GM20000 (cell line): ENCODE results near the gene CA7.

Experiments
- DNase-seq: peaks from one replicate; pipeline ENCODE4 v3.0.0; 2012; ENCODE audit warnings: low spot score
- TF ChIP-seq, protein P1 (sequence below): IDR thresholded peaks from 2 replicates; pipeline ENCODE4 v1.5.1; 2012; ENCODE audit warnings: mild to moderate bottlenecking, control low read depth; ENCODE audit errors: extremely low read depth, missing control alignments

The CA7 gene

DNA sequence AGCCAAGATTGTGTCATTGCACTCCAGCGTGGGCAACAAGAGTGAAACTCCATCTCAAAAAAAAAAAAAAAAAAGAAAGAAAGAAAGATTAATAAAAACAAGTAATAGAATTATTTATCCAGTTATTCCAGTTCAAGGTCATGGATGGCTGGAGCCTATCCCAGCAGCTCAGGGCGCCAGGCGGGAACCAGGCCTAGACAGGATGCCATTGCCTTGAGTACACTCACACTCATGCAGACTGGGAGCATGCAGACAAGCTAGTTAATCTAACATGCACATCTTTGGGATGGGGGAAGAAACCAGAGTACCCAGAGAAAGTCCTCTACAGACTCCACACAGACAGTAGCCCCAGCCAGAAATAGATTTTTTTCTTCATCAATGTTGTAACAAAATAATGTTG is 54.0 kb downstream of the CA7 start:
- no peak for DNase-seq
- TF ChIP-seq, protein P1, sequence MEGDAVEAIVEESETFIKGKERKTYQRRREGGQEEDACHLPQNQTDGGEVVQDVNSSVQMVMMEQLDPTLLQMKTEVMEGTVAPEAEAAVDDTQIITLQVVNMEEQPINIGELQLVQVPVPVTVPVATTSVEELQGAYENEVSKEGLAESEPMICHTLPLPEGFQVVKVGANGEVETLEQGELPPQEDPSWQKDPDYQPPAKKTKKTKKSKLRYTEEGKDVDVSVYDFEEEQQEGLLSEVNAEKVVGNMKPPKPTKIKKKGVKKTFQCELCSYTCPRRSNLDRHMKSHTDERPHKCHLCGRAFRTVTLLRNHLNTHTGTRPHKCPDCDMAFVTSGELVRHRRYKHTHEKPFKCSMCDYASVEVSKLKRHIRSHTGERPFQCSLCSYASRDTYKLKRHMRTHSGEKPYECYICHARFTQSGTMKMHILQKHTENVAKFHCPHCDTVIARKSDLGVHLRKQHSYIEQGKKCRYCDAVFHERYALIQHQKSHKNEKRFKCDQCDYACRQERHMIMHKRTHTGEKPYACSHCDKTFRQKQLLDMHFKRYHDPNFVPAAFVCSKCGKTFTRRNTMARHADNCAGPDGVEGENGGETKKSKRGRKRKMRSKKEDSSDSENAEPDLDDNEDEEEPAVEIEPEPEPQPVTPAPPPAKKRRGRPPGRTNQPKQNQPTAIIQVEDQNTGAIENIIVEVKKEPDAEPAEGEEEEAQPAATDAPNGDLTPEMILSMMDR: no peak

DNA sequence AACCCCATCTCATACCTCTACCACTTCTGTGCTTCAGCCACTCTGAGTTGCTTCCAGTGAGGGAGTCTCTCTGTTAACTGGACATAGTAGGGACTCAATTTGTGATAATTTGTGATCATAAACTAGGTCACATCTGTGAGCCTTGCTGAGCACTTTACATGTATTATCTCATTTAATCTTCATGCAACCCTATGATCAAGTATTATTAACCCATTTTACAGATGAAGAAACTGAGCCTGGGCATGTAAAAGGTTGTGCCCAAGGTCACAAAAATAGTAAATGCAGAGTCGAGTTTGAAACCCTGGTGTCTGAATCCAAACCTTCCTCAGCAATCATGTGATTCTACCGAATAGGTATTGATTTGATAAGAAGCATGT is 54.7 kb downstream of the CA7 start:
- no peak for DNase-seq
- TF ChIP-seq, protein P1: no peak

DNA sequence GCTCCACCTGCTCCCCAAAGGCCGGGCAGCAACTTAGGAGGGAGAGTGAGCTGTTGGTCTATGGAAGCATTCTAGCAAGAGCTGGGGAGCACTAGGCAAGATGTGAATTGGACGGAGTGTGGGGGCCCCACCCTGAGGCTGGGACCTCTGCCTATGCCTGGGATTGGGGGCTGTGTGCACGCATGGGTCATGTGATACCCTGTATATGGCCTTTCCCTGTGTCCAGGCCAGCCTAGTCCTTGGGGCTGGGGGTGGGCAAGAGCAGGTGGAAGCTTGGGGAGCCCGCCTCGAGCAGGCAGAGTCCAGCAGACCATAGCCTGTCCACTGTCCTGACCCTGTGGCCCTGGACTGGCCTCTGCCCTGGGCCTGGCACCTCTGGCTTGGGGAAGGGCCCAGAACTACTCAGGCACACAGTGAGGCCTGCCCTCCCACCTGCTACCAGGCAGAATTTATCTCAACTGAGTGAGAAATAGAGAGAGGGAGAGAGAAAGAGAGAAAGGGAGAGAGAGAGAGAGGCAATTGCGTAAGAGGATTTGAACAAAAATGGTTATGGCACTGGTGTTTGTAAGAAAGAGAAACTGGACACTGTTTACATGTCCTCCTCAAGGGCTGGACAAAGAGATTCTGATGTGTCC is 55.2 kb downstream of the CA7 start:
- TF ChIP-seq, protein P1: no peak
- DNase-seq: no peak

DNA sequence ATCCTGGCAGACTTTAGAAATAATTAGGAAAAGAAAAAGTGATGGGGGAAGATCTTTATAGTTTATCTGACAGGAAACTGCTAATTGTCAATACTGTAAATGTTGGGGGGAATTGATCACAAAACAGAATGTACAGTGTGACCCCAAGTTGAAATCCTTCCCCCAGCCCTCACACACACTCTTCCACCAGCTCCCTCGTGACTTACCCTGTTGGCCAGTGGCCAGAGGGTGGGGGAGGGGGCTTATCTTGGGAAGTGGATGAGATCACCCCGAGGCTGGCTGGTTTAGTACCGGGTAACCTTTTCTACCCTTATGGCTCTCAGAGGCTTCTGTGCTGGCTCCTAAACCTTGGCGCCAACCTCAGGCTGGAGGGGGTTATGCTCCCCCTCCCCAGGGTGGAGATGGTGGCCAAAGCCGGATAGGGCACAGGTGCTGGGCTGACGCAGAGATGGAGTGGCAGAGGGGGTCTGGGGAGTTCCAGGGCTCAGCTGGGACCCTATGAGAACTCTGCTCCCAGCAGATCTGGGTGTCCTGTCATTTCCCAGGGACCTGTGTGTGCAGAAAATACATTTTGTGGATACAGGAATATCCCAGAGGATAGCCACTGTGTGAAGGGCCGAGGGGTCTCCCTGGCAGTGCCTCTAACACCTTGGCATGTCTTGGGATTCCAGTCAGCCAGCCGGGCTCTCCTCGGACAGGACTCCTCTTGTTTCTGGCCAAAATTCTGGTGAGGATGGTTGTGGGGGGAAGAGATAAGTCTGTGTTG is 55.9 kb downstream of the CA7 start:
- TF ChIP-seq, protein P1: no peak
- DNase-seq: no peak

DNA sequence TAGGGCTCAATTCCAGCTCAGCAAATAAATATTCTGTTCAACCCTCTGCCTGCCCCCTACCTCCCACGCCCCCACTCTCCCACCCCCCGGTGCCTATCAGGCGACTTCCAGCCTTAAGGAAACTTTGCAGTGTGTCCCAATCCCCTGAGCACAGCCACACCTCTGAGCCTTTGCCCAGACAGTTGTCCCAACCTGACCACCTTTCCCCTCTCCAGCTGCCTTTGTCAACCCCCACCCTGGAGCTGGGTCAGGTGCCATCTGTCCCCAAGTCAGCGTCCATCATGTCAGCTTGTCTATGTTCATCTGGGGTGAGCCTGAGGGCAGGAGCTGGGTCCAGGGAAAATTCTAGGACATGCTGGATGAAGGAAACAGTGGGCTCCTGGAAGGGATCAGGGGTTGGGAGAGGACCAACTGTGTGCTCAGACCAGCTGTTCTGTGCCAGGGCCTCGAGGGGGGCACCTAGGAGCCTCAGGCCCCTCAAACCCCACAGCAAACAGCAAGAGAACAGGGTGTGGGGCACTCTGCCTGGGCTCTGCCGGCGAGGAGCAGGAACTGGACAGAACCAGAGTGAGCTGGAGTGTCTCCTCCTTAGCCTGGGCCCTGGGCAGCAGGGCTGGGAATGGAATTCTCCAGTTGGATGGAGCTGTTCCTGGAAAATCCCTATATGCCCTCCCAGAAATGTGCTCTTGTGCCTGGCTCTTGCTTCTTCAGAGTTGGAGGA is 56.7 kb downstream of the CA7 start:
- TF ChIP-seq, protein P1: no peak
- no peak for DNase-seq

DNA sequence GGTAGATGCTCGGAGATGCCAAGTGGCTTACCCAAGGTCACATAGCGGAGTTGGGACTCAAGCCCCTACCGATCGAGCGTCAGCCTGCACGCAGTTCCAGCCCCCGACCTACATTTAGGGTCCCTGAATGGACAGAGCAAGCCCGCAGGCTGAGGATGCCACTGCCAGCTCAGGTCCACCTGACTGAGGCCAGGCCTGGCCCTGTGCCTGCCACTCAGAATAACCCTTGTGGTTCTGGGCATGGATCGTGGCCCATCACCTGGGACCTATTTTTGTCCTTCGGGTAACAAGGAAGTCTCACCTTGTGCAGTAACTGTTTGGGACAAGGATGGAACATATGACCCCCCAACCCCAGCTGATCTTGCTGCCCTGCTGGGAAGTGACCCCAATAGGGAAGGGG is 57.4 kb downstream of the CA7 start:
- TF ChIP-seq, protein P1: no peak

DNA sequence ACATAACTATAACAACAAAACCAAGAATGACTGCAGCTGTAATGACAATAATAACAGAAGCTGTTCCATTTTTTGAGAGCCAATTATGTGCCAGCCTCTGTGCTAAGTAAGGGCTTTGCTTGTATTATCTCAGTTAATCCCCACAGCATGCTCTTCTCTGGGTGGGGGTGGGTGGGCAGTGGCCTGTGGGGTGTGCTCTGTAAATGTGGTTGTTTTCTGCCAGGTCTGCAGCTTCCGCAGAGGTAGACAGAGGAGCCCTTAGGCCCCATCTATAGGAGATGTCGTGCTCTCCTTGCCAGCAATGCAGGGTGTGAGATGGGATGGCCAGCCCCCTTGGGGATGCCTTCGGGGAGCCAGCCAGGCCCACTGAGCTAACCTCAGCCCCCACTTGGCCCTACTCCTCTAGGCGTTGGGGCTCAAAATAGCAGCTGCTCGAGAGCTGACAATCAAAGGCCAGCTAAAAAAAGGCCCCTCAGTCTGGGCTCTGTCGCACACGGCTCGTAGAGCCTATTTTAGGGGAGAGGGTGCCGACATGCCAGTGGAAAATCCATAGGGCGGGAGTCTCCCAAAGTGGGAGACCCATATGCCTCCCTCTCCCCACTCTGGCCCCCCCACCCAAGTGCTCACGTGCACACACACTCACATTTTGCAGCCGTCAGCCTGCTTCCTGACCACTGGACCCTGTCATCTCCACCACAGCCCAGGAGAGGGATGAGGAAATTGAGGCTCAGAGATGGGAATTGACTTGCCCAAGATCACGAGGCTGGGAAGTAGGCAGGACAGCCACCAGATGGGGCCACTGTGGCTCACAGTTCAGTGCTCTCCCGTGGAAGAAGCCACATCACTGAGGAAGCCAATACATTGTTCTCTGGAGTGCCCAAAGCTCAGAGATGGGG is 58.7 kb downstream of the CA7 start:
- no peak for DNase-seq
- TF ChIP-seq, protein P1: no peak

More for the DNA sequence above, 57.4 kb downstream of the CA7 start:
- no peak for DNase-seq
